ENCODE results near the gene ETV3.
"Not testable (repeated sequence)": the region's sequence is repeated elsewhere in the genome, so short reads cannot be mapped to it uniquely, and the experiment has no call there.

ETV3 gene

GRCh38 chr1:157138220-157139051, at the start of gene ETV3:
Gene ETV3, minus strand, starts transcription at chr1:157138395. Its CDS starts 2,043 bp downstream, at chr1:157136352.
- peak; percentile 95 for DNase-seq (ENCODE audit: low spot score)

- DNase-seq (ENCODE audit: low spot score), result no peak
These were observed 48.2 kb upstream of the ETV3 start for GRCh38 chr1:157186281-157186992.

DNA sequence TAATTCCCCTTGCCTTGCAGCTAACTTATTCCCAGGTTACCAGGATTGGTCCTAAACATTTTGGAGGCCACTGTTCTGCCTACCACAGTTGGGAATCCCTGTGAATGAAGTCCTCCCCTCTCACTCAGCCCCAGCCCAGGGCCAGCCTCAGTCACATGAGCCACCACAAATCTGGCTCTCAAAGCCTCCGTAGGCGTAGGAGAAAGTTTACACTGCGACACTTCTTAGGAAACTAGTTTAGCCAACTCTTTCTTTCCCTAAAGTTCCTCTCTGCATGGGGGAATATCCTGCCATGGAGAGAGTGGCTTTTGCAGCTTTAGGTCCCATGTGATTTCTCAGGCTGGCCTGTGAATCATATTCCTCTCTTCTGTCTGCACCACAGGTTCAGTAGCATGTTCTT, 45.7 kb upstream of the ETV3 start:
- DNase-seq (ENCODE audit: low spot score), result no peak

DNA sequence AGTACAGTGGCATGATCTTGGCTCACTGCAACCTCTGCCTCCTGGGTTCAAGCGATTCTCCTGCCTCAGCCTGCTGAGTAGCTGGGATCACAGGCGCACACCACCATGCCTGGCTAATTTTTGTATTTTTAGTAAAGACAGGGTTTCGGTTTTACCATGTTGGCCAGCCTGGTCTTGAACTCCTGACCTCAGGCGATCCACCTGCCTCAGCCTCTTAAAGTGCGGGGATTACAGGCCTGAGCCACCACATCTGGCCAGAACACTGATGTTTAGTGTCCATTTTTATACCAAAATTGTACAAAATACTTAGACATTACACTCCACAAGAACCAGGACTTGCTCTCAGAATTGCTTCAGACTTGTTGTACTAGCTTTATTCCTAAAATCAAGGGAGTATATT, 44.2 kb upstream of the ETV3 start:
- not testable (repeated sequence) for DNase-seq (ENCODE audit: low spot score)

DNA sequence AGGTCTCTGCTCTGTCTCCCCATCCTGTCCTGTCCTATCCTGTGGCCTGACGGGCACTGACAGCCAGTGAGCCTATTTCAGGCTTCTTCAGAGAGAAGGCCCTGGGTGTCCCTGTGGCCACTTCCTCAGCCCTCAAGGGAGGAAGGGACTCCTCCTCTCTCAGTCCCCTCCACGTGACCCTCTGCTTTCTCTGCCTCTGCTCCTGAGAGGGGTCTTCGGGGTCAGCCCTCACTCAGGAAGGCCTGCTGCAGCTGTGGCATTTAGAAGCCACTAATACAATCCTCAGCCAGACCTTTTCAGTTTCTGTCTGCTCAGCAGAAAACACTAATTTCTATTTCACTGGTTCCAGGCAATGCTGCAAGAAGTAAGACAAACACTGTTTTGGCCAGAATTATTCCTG, 43.6 kb upstream of the ETV3 start:
- no peak for DNase-seq (ENCODE audit: low spot score)

- DNase-seq (ENCODE audit: low spot score), result peak; percentile 20
These were observed 43.1 kb upstream of the ETV3 start for GRCh38 chr1:157181258-157181657.

- DNase-seq (ENCODE audit: low spot score), result no peak
These were observed 40.3 kb upstream of the ETV3 start for GRCh38 chr1:157178490-157178889.

- no peak for DNase-seq (ENCODE audit: low spot score)
These were observed 39.7 kb upstream of the ETV3 start for GRCh38 chr1:157177733-157178394.

DNA sequence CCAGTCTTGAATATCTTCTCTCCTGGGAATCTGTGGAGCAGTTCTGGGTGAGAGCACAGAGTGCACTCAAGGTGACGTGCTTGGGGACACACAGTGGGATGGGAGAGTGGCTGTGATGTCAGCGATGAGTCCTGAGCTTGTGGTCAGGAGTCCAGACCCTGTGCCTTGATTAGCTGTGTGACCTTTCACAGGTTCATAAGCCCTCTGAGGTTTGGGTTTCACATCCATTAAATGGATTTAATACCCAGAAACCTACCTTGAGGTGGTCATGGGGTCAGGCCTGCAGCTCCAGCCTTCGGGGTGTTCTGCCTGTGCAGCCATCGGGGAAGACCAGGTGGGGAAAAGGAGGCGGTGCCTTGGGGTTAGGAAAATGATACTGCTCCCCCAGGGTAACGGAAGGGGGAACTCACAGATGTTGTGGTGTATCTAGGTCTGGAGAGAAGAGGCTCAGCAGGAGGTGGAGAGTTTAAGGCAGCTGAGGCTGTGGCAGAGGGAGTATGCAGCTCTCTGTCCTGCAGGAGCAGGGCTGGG, 38.5 kb upstream of the ETV3 start:
- no peak for DNase-seq (ENCODE audit: low spot score)

- DNase-seq (ENCODE audit: low spot score), result no peak
These were observed 37.8 kb upstream of the ETV3 start for GRCh38 chr1:157176016-157176415.

DNA sequence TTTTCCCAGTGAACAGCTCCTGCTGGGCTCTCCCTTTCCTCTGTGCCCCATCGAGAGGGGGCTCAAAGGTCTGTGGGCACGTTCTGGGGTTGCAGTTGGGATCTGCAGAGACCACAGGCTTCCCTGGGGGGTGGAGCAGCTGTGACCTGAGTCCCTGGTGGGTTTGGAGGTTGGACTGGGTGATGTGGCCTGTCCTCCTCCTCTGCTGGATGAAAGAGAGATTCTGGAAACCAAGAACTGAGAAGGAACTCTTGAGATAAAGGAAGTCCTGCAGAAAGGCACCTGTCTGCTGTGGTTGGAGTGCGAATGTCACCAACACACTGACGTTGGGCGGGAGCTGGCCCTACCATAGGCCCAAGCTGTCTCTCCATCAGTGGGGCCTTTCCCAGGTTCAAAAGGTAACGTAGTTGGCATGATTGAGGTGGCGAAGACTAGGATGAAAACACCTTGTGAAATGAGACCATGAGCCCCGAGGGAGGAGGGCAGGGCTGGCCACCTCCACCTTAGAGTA, 35.8 kb upstream of the ETV3 start:
- DNase-seq (ENCODE audit: low spot score), result no peak

GRCh38 chr1:157173241-157173640, 35.0 kb upstream of the ETV3 start:
- not testable (repeated sequence) for DNase-seq (ENCODE audit: low spot score)

GRCh38 chr1:157172591-157172990, 34.4 kb upstream of the ETV3 start:
- DNase-seq (ENCODE audit: low spot score), result not testable (repeated sequence)

DNA sequence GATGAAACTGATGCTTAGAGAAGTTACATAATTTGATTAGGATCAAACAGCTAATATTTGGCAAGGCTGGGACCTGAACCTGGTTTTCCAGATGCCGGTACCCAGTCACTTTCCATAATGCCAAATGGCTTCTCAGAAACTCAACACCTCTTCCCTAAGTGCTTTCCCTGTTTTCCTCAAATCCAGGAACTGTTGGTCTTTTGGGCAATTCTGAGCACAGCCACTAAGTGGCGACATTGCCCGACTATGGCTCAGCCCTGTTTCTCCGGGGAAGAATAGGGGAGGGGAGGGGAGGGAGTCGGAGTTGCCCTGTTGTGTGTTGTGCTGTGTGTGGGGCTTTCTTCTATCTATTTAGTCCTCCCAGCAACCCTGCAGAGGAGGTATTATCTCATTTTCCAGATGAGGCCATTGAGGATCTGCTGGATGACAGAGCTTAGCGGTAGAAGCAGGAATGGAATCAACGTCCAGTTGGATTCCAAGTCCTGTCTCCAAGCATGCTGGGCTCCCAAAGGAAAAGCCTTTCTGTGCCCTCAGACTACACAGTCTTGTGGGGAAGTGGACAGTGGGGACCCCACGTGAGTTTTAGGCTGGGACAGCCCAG, 33.8 kb upstream of the ETV3 start:
- peak; percentile 39 for DNase-seq (ENCODE audit: low spot score)

- DNase-seq (ENCODE audit: low spot score), result peak; percentile 50
These were observed 32.7 kb upstream of the ETV3 start for GRCh38 chr1:157170677-157171515.

- DNase-seq (ENCODE audit: low spot score), result no peak
These were observed 29.8 kb upstream of the ETV3 start for GRCh38 chr1:157168015-157168414.

DNA sequence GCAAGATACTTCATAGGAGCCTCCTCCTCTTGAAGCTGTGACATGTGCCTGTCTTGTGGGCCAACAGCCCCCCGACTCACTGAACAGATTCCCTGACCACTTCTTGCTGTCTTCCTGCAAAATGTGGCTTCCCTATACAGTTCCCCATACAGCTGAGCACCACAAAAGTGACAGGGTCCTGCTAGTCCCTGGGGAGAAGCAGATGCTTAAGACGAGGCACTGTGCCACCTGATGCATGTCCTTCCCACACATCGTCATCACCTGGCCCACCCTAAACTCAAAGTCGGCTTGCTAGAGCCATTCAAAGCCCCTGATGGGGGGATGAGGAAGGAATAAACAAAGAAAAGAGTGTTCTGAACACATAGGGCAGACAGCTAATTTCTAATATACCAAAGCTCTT, 29.2 kb upstream of the ETV3 start:
- no peak for DNase-seq (ENCODE audit: low spot score)

GRCh38 chr1:157166590-157166989, 28.4 kb upstream of the ETV3 start:
- DNase-seq (ENCODE audit: low spot score), result no peak

DNA sequence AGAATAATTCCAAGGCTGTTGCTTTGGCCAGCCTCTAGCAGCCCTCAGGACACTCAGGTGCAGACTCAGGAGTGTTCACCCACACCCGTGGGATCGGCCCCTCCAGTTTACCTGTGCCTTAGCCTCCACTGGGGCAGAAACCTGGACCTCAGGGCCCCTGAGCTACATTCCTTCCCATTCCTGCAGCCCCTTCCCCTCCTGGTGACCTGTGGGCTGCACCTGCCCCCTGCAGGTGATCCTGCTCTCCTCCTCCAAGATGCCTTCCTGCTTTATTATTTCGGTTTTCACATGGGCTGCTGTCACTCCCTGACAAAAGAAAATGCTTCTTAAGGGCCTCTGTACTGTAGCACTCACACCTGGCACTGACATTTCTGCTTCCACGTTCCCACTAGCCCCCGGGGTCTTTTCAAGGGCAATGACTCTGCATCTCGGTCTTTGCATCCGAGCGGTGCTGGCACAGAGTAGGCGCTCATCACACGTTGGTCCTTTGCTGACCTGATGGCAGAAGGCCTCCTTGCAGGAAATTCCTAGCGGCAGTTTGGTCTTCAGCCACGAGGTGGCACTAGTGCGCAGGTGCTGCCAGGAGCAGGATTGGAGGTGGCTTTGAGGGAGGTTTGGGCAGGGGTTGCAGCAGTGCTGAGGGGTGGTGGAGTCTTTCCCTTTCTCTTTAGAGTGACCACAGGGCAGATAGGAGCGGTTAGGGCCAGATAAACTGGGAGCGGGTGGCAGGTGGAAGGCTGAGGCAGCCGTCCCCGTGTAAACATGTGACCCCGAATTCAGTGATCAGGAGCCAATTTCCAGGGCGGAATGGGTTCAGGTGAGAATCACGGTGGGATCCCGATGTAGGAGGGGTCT, 25.3 kb upstream of the ETV3 start:
- DNase-seq (ENCODE audit: low spot score), result peak; percentile 84

GRCh38 chr1:157162345-157162744, 24.1 kb upstream of the ETV3 start:
- DNase-seq (ENCODE audit: low spot score), result no peak

Measured in iPS-NIHi11 (cell line).